DND-41 (cell line): ENCODE data around the gene UNC45B.

ENCODE experiments used
- ATAC-seq: fragments of 200-7000 bp; cut with Tn5 transposase; 3 replicates; pipeline ENCODE4 v1.9.1; 2021; ENCODE audit warnings: low read depth; ENCODE audit not compliant: insufficient read depth
- DNase-seq: peaks from one replicate; pipeline ENCODE4 v3.0.0-alpha.2; 2020
- H2AFZ ChIP-seq: 2 replicates; pipeline ENCODE4 v1.6.0; 2012; ENCODE audit warnings: low read depth, low read length
- H3K27ac ChIP-seq: 2 replicates; pipeline ENCODE4 v1.5.1; 2012; ENCODE audit warnings: low read length, inconsistent platforms
- H3K27me3 ChIP-seq: fragments of 200-600 bp; sonication (generic); 2 replicates; pipeline ENCODE4 v1.6.0; 2012; ENCODE audit warnings: low read length, mild to moderate bottlenecking, inconsistent platforms; ENCODE audit not compliant: insufficient read depth, poor library complexity
- H3K36me3 ChIP-seq: 2 replicates; pipeline ENCODE4 v1.5.1; 2012; ENCODE audit warnings: low read length, inconsistent platforms; ENCODE audit not compliant: insufficient read depth
- H3K4me1 ChIP-seq: 2 replicates; pipeline ENCODE4 v1.5.1; 2012; ENCODE audit warnings: mild to moderate bottlenecking, low read length; ENCODE audit not compliant: insufficient read depth
- H3K4me2 ChIP-seq: 2 replicates; pipeline ENCODE4 v1.6.0; 2012; ENCODE audit warnings: mild to moderate bottlenecking, moderate library complexity, low read length, inconsistent platforms; ENCODE audit not compliant: insufficient read depth
- H3K4me3 ChIP-seq, 2 experiments: fragments of 200-600 bp in 1 of 2; shearing (Covaris generic) in 1 of 2; 2 replicates each; pipeline ENCODE4 v1.5.1; 2012 to 2016; ENCODE audit warnings: inconsistent platforms in 2 of 2, low read length in 2 of 2, mild to moderate bottlenecking in 2 of 2, low read depth in 1 of 2, moderate library complexity in 1 of 2
- H3K79me2 ChIP-seq: 2 replicates; pipeline ENCODE4 v1.6.0; 2012; ENCODE audit warnings: low read length, inconsistent platforms; ENCODE audit not compliant: insufficient read depth
- H3K9ac ChIP-seq: 2 replicates; pipeline ENCODE4 v1.6.0; 2012; ENCODE audit warnings: low read depth, mild to moderate bottlenecking, inconsistent platforms, low read length, moderate library complexity
- H3K9me3 ChIP-seq: 2 replicates; pipeline ENCODE4 v1.5.1; 2012; ENCODE audit warnings: low read length, moderate library complexity, mild to moderate bottlenecking, inconsistent platforms; ENCODE audit not compliant: insufficient read depth, severe bottlenecking
- H4K20me1 ChIP-seq: 2 replicates; pipeline ENCODE4 v1.6.0; 2012; ENCODE audit warnings: low read length; ENCODE audit not compliant: insufficient read depth
- CTCF ChIP-seq: IDR thresholded peaks from 2 replicates; pipeline ENCODE4 v1.5.1; 2012; ENCODE audit warnings: borderline replicate concordance, low read length, moderate library complexity, mild to moderate bottlenecking; ENCODE audit not compliant: poor library complexity, severe bottlenecking; ENCODE audit errors: extremely low read depth
- EZH2 ChIP-seq: IDR thresholded peaks from 3 replicates; pipeline ENCODE4 v1.6.1; 2012; ENCODE audit warnings: borderline replicate concordance, low read depth, mild to moderate bottlenecking, moderate library complexity, low read length, inconsistent platforms; ENCODE audit not compliant: severe bottlenecking

Gene UNC45B

GRCh38 chr17:35160354-35161201 lies 13.0 kb downstream of the UNC45B start:
- DNase-seq (no peak), ATAC-seq (peak; percentile 22; the same call in 1 of the 3 replicates)
- no peak overlapping the region for H2AFZ ChIP-seq
- peaks cover 2% of the 10 kb centered on the region for H3K27me3 ChIP-seq
- H3K9me3 ChIP-seq = no peaks in the 10 kb centered on the region
- H3K9ac ChIP-seq = no peak overlapping the region
- H3K79me2 ChIP-seq = no peaks in the 10 kb centered on the region
- no peak overlapping the region for H3K4me2 ChIP-seq
- no peaks in the 10 kb centered on the region for H3K36me3 ChIP-seq
- no peak overlapping the region for H3K27ac ChIP-seq
- no peak overlapping the region for H3K4me3 ChIP-seq
- TF ChIP-seq EZH2 (no peak), CTCF (no peak)
- no peaks in the 10 kb centered on the region for H4K20me1 ChIP-seq
- no peaks in the 10 kb centered on the region for H3K4me1 ChIP-seq

GRCh38 chr17:35161281-35161761 lies 13.7 kb downstream of the UNC45B start:
- DNase-seq = no peak

GRCh38 chr17:35162755-35163154 lies 15.1 kb downstream of the UNC45B start:
- no peak for DNase-seq
- Histone ChIP-seq H2AFZ (no peak overlapping the region), H3K9ac (no peak overlapping the region), H3K36me3 (no peaks in the 10 kb centered on the region), H3K27ac (no peak overlapping the region), H4K20me1 (no peaks in the 10 kb centered on the region), H3K79me2 (no peaks in the 10 kb centered on the region), H3K9me3 (no peaks in the 10 kb centered on the region), H3K4me2 (no peak overlapping the region), H3K4me3 (no peak overlapping the region), H3K4me1 (no peaks in the 10 kb centered on the region), H3K27me3 (peaks cover 2% of the 10 kb centered on the region)
- no peak for TF ChIP-seq CTCF
- no peak for ATAC-seq

More at GRCh38 chr17:35161281-35161761, 13.7 kb downstream of the UNC45B start:
- no peak overlapping the region for H3K4me3 ChIP-seq
- H3K79me2 ChIP-seq = no peaks in the 10 kb centered on the region
- H4K20me1 ChIP-seq = no peaks in the 10 kb centered on the region
- 0 out of 3 replicates have a peak, but pooled peaks have one; percentile 45 for ATAC-seq
- no peaks in the 10 kb centered on the region for H3K4me1 ChIP-seq
- no peaks in the 10 kb centered on the region for H3K9me3 ChIP-seq
- TF ChIP-seq CTCF = no peak
- no peak for TF ChIP-seq EZH2
- no peaks in the 10 kb centered on the region for H3K36me3 ChIP-seq
- H3K27ac ChIP-seq = no peak overlapping the region
- H3K9ac ChIP-seq = no peak overlapping the region
- no peak overlapping the region for H3K4me2 ChIP-seq
- peaks cover 2% of the 10 kb centered on the region for H3K27me3 ChIP-seq
- H2AFZ ChIP-seq = no peak overlapping the region
